Thymus (tissue), 11 donors: ENCODE results near the gene DAZAP1. TPM values are rescaled to one million over a fixed set of nuclear protein-coding genes. Genes with fewer than 3 reads are reported as not detected.

Experiments
- DNase-seq, 9 donors: peaks; one replicate each; pipeline ENCODE4 v3.0.0-alpha.2; 2013; ENCODE audit warnings: low spot score in 9 of 9, low read depth in 6 of 9, missing footprints in 1 of 9
- H3K27ac ChIP-seq, 2 donors: one replicate each; pipeline ENCODE4 v1.5.1; 2013; ENCODE audit warnings: control low read depth in 1 of 2, low read depth in 1 of 2, low read length in 1 of 2, mild to moderate bottlenecking in 1 of 2, moderate library complexity in 1 of 2
- H3K27me3 ChIP-seq, 2 donors: one replicate each; pipeline ENCODE4 v1.5.1; 2013; ENCODE audit warnings: low read length in 1 of 2; ENCODE audit not compliant: control insufficient read depth in 2 of 2, insufficient read depth in 1 of 2
- H3K36me3 ChIP-seq, 2 donors: one replicate each; pipeline ENCODE4 v1.5.1; 2013; ENCODE audit warnings: low read length in 1 of 2, mild to moderate bottlenecking in 1 of 2, moderate library complexity in 1 of 2; ENCODE audit not compliant: control insufficient read depth in 2 of 2, insufficient read depth in 2 of 2
- H3K4me1 ChIP-seq, 2 donors: one replicate each; pipeline ENCODE4 v1.5.1; 2013; ENCODE audit warnings: low read length in 2 of 2; ENCODE audit not compliant: control insufficient read depth in 2 of 2, insufficient read depth in 2 of 2
- H3K4me3 ChIP-seq, 2 donors: one replicate each; pipeline ENCODE4 v1.5.1; 2013; ENCODE audit warnings: low read length in 2 of 2, control low read depth in 1 of 2, mild to moderate bottlenecking in 1 of 2
- H3K9me3 ChIP-seq, 2 donors: one replicate each; pipeline ENCODE4 v1.5.1; 2013; ENCODE audit warnings: low read length in 1 of 2, mild to moderate bottlenecking in 1 of 2; ENCODE audit not compliant: control insufficient read depth in 2 of 2, insufficient read depth in 1 of 2
- WGBS: extraction: QIAGEN DNeasy Blood & Tissue Kit; methylation state at CpG from one replicate; pipeline ENCODE4 v1.1.7; 2013; 5-methylcytosine and 5-hydroxymethylcytosine counted together
- polyA plus RNA-seq: library from polyadenylated mRNA; stranded (reverse); fragments of 200-250 nt; gene quantifications from one replicate; pipeline ENCODE4 v1.2.3, GENCODE V29; 2013
- total RNA-seq: library from RNA; stranded (reverse); fragments of 120-200 nt; gene quantifications from one replicate; pipeline ENCODE4 v1.2.4, GENCODE V29; 2013
- donor health status: healthy.

Gene DAZAP1
- total and polyA plus RNA-seq, 2 donors = 67.8 to 112 TPM

- peaks cover 5 to 15% of the 10 kb centered on the region in 2 donors for H3K4me1 ChIP-seq
- no peak overlapping the region for H3K4me3 ChIP-seq
- H3K36me3 ChIP-seq = peaks cover 0 to 4% of the 10 kb centered on the region in 2 donors
- H3K27ac ChIP-seq = no peak overlapping the region
- 45% methylated on average over 43 of the region's 43 CpGs for WGBS
- peaks cover 5 to 6% of the 10 kb centered on the region in 2 donors for H3K9me3 ChIP-seq
- H3K27me3 ChIP-seq = peaks cover 56 to 86% of the 10 kb centered on the region in 2 donors
- no peak for DNase-seq
Observed at GRCh38 chr19:1456121-1456900, 48.9 kb downstream of the DAZAP1 start.

GRCh38 chr19:1457031-1457739, 49.8 kb downstream of the DAZAP1 start:
- H3K27me3 ChIP-seq = peaks cover 49 to 77% of the 10 kb centered on the region in 2 donors
- H3K9me3 ChIP-seq = peaks cover 5 to 6% of the 10 kb centered on the region in 2 donors
- DNase-seq = no peak
- peaks cover 5 to 15% of the 10 kb centered on the region in 2 donors for H3K4me1 ChIP-seq
- H3K27ac ChIP-seq = no peak overlapping the region
- H3K4me3 ChIP-seq = no peak overlapping the region
- peaks cover 0 to 4% of the 10 kb centered on the region in 2 donors for H3K36me3 ChIP-seq
- WGBS = 21% methylated on average over 48 of the region's 48 CpGs

GRCh38 chr19:1457892-1458291, 50.5 kb downstream of the DAZAP1 start:
- WGBS = 85% methylated on average over 16 of the region's 16 CpGs

DNA sequence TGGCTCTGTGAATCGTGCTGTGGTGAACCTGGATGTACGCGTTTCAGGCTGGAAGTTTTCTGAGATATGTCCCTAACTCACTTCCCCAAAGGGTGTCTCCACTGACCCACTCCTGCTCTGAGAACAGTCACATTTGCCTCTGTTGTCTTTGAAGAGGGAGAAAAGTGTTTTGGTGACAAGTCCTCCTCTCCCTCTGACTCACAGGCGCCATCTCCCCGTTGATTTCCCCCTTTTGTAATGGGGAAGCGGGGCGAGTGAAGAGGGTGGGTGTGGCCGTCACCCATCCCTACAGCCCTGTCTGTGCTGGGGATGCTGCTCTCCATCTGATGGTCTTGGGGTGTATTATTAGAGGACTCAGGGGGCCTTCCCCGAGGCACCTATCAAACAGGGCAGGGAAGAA, 52.1 kb downstream of the DAZAP1 start:
- Histone ChIP-seq H3K36me3 (peaks cover 0 to 4% of the 10 kb centered on the region in 2 donors), H3K4me3 (no peak overlapping the region), H3K27ac (no peak overlapping the region), H3K4me1 (peaks cover 5 to 15% of the 10 kb centered on the region in 2 donors), H3K9me3 (peaks cover 5 to 6% of the 10 kb centered on the region in 2 donors), H3K27me3 (peaks cover 35 to 58% of the 10 kb centered on the region in 2 donors)
- 88% methylated on average over 9 of the region's 9 CpGs for WGBS
- DNase-seq = no peak

More at GRCh38 chr19:1457892-1458291, 50.5 kb downstream of the DAZAP1 start:
- Histone ChIP-seq H3K4me3 (no peak overlapping the region), H3K27me3 (peaks cover 45 to 70% of the 10 kb centered on the region in 2 donors), H3K27ac (no peak overlapping the region), H3K9me3 (peaks cover 5 to 6% of the 10 kb centered on the region in 2 donors), H3K4me1 (peaks cover 5 to 15% of the 10 kb centered on the region in 2 donors), H3K36me3 (peaks cover 0 to 4% of the 10 kb centered on the region in 2 donors)
- no peak for DNase-seq

GRCh38 chr19:1460033-1460995, 52.9 kb downstream of the DAZAP1 start:
- Histone ChIP-seq H3K9me3 (peaks cover 4 to 5% of the 10 kb centered on the region in 2 donors), H3K4me1 (peaks cover 0 to 7% of the 10 kb centered on the region in 2 donors), H3K27ac (no peak overlapping the region), H3K4me3 (no peak overlapping the region), H3K27me3 (peaks cover 37 to 58% of the 10 kb centered on the region in 2 donors), H3K36me3 (peaks cover 0 to 4% of the 10 kb centered on the region in 2 donors)
- WGBS = 97% methylated on average over 36 of the region's 36 CpGs
- DNase-seq = no peak

- 98% methylated on average over 24 of the region's 24 CpGs for WGBS
- Histone ChIP-seq H3K4me1 (no peaks in the 10 kb centered on the region), H3K27ac (no peak overlapping the region), H3K27me3 (peaks cover 37 to 58% of the 10 kb centered on the region in 2 donors), H3K9me3 (peaks cover 0 to 2% of the 10 kb centered on the region in 2 donors), H3K36me3 (peaks cover 0 to 4% of the 10 kb centered on the region in 2 donors), H3K4me3 (no peak overlapping the region)
- no peak for DNase-seq
Observed at GRCh38 chr19:1461862-1462261, 54.5 kb downstream of the DAZAP1 start.

DNA sequence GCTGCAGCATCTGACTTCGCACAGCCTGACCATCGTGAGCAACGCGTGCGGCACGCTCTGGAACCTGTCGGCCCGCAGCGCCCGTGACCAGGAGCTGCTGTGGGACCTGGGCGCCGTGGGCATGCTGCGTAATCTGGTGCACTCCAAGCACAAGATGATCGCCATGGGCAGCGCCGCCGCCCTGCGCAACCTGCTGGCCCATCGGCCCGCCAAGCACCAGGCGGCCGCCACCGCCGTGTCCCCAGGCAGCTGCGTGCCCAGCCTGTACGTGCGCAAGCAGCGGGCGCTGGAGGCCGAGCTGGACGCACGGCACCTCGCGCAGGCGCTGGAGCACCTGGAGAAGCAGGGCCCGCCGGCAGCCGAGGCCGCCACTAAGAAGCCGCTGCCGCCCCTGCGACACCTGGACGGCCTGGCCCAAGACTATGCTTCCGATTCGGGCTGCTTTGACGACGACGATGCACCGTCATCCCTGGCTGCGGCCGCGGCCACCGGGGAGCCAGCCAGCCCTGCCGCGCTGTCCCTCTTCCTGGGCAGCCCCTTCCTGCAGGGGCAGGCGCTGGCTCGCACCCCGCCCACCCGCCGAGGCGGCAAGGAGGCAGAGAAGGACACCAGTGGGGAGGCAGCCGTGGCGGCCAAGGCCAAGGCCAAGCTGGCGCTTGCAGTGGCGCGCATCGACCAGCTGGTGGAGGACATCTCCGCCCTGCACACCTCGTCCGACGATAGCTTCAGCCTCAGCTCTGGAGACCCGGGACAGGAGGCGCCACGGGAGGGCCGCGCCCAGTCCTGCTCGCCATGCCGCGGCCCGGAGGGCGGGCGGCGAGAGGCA, 58.0 kb downstream of the DAZAP1 start:
- Histone ChIP-seq H3K9me3 (peaks cover 0 to 2% of the 10 kb centered on the region in 2 donors), H3K27ac (no peak overlapping the region), H3K4me1 (peaks cover 7 to 13% of the 10 kb centered on the region in 2 donors), H3K4me3 (no peak overlapping the region), H3K36me3 (peaks cover 0 to 4% of the 10 kb centered on the region in 2 donors), H3K27me3 (peaks cover 56 to 59% of the 10 kb centered on the region in 2 donors)
- WGBS = 55% methylated on average over 83 of the region's 83 CpGs
- DNase-seq = no peak

DNA sequence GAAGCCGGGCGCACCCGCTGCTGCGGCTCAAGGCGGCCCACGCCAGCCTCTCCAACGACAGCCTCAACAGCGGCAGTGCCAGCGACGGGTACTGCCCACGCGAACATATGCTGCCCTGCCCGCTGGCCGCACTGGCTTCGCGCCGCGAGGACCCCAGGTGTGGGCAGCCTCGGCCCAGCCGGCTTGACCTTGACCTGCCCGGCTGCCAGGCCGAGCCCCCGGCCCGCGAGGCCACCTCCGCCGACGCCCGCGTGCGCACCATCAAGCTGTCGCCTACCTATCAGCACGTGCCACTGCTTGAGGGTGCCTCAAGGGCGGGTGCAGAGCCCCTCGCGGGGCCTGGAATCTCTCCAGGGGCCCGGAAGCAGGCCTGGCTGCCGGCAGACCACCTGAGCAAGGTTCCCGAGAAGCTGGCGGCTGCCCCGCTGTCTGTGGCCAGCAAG, 58.7 kb downstream of the DAZAP1 start:
- WGBS = 63% methylated on average over 41 of the region's 41 CpGs
- peaks cover 2 to 5% of the 10 kb centered on the region in 2 donors for H3K9me3 ChIP-seq
- H3K4me3 ChIP-seq = no peak overlapping the region
- DNase-seq = no peak
- H3K27me3 ChIP-seq = peaks cover 62 to 66% of the 10 kb centered on the region in 2 donors
- H3K4me1 ChIP-seq = peaks cover 12 to 17% of the 10 kb centered on the region in 2 donors
- H3K27ac ChIP-seq = no peak overlapping the region
- no peaks in the 10 kb centered on the region for H3K36me3 ChIP-seq
